ENCODE data around the gene CACNA1A.
"Not testable (repeated sequence)": the region's sequence is repeated elsewhere in the genome, so short reads cannot be mapped to it uniquely, and the experiment has no call there.

The CACNA1A gene

DNA sequence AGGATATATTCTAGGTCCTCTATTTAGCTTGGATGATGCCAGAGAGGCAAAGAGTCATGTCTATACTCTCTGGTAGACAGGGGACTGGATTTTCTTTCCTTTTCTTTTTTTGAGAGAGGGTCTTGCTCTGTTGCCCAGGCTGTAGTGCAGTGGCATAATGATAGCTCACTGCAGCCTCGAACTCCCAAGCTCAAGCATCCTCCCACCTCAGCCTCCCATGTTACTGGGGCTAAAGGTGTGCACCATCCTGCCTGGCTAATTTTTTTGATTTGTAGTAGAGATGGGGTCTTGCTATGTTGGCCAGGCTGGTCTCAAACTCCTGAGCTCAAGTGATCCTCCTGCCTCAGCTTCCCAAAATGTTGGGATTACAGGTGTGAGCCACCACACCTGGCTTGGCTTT, 249.9 kb downstream of the CACNA1A start:
- not testable (repeated sequence) for H3K9me3 Mint-ChIP-seq; H3K27ac Mint-ChIP-seq; DNase-seq; H3K36me3 Mint-ChIP-seq (ENCODE audit: low read depth); H3K4me3 Mint-ChIP-seq; H3K4me1 Mint-ChIP-seq (ENCODE audit: low read depth)
- H3K27me3 Mint-ChIP-seq: peaks cover 32% of the 10 kb centered on the region

DNA sequence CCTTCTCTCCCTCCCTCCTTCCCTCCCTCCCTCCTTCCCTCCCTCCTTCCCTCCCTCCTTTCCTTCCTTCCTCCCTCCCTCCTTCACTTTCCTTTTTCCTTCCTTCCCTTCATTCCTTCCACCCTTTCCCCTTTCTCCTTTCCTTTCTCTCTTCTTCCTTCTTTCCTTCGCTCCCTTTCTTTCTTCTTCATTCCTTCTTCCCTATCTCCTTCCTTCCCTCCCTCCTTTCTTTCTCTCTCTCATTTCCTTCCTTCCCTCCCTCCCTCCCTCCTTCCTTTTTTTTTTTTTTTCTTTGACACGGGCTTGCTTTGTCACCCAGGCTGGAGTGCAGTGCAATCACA, 250.6 kb downstream of the CACNA1A start:
- Mint-ChIP-seq H3K9me3 (no peaks in the 10 kb centered on the region), H3K4me1 (ENCODE audit: low read depth) (peaks cover 2% of the 10 kb centered on the region), H3K36me3 (ENCODE audit: low read depth) (no peaks in the 10 kb centered on the region), H3K27me3 (peaks cover 32% of the 10 kb centered on the region), H3K27ac (no peak overlapping the region), H3K4me3 (no peak overlapping the region)
- DNase-seq: no peak

DNA sequence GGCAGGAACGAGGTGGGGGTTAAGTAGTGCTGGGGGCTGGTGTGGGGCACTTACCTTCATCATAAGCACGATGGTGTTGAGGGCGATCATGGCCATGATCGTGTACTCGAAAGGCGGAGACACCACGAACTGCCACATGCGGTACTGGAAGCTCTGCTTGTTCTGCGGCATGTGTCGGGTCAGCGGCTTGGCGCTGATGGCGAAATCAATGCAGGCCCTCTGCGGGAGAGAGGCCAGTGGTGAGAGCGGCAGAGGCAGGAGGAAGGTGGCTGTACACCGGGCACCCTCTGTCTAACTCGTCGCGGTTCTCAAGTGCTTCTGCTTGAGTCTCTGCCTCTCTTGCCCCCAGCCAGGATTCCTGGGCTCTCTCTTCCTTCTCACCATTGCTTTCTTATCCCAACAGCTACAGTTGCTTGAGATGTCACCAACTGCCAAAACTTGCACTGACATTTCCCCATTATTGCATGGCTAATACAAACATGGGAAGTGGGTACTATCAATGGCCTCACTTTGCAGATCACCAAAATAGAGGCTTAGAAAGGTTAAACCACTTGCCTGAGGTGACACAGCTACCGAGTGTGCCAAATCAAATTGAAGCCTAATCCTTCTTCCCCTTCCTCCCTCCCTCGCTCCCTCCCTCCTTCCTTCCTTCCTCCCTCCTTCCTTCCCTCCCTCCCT, 251.1 kb downstream of the CACNA1A start:
- H3K36me3 Mint-ChIP-seq (ENCODE audit: low read depth): no peaks in the 10 kb centered on the region
- H3K4me1 Mint-ChIP-seq (ENCODE audit: low read depth): no peaks in the 10 kb centered on the region
- DNase-seq: no peak
- H3K27ac Mint-ChIP-seq: no peak overlapping the region
- H3K27me3 Mint-ChIP-seq: peaks cover 32% of the 10 kb centered on the region
- no peak overlapping the region for H3K4me3 Mint-ChIP-seq
- no peaks in the 10 kb centered on the region for H3K9me3 Mint-ChIP-seq

DNA sequence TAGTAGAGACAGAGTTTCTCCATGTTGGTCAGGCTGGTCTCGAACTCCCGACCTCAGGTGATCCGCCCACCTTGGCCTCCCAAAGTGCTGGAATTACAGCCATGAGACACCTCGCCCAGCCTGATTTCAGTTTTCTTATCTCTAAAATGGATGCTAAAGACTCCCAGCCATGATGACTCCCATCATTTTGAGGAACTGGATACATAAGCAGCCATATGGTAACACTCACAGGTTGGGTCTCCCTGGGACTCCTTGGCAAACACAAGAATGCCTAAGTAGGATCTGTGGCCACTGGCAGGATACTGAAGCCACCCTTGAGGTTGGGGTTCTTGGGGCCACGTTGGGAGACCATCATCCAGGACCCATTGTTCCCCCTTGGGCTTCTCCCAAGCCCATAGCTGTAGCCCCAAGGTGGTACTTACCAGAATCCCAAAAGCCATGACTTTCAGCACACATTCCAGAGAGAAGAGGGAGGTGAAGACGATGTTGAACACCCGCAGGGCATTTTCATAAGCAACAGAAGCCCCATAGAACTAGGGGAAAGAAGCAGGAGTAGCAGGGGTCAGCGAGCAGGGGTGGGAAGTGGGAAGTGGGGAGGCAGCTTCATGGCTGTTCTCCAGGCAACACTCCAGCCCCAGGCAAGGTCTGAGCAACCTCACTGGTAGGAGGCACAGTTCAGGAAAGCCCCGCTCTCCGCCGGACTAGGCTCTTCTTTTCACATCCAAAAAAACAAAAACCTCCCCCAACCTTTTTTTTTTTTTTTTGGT, 253.5 kb downstream of the CACNA1A start:
- DNase-seq: no peak
- Mint-ChIP-seq H3K36me3 (ENCODE audit: low read depth) (no peaks in the 10 kb centered on the region), H3K4me3 (no peak overlapping the region), H3K27ac (no peak overlapping the region), H3K27me3 (peaks cover 19% of the 10 kb centered on the region), H3K4me1 (ENCODE audit: low read depth) (peaks cover 1% of the 10 kb centered on the region), H3K9me3 (no peaks in the 10 kb centered on the region)

DNA sequence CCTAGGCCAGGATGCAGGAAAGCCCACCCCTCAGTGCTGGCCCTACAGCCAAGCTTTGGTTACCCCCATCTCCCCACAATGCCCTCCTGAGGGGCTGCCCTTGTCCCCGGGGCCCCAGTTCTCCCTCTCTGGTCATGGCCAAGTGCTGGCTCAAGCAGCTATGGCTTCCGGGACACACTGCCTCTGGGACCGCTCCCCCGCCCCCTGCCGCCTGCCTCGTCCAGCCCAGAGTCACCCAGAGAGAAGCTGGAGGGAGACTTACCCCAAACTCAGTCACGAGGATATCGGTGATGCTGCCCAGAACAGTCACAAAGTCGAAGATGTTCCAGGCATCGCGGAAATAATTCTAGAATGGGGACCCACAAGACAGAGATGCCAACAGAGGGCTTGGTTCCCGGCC, 261.4 kb downstream of the CACNA1A start:
- Mint-ChIP-seq H3K4me1 (ENCODE audit: low read depth) (peaks cover 21% of the 10 kb centered on the region), H3K27me3 (no peaks in the 10 kb centered on the region), H3K27ac (no peak overlapping the region), H3K4me3 (no peak overlapping the region), H3K9me3 (no peaks in the 10 kb centered on the region), H3K36me3 (ENCODE audit: low read depth) (no peaks in the 10 kb centered on the region)
- no peak for DNase-seq

DNA sequence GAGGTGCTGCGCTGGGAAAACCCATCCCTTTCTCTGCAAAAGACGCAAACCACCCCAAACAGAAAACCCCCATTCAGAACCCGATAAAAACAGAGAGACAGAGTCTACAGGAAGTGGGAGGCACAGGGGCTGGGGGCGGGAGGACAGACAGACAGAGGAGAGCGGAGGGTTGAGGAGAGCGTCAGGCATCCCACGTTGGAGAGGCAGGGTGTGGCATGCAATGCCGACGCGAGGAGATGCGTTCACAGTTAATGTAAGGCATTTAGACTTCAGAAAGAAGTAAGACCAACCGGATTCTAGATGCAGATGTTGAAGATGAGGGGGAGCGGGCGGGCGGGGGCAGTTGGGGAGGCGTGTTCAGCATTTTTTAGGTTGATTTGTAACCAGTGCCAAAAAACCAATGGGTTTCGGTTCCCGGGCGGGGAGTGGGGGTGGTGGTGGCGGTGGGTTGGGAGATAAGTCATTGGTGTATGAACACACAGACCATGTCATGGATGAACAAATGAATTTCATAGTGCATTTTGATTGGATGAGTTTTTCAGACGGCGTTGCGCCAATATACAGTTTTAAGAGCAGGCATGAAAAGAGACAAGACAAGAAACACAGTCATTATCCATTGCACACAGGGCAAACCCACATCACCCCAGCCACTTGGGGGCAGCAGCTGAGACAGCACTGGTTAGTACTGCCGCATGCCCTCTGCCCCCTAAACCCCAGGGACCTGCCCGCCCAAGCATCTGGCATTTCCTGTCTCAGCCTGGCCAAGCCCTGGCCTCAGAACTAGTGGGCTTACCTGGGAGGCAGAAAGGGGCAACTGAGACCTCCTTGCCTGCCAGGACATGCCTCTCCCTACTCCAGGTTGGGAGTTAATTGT, 264.8 kb downstream of the CACNA1A start:
- peak; percentile 48 for DNase-seq
- Mint-ChIP-seq H3K4me1 (ENCODE audit: low read depth) (peaks cover 20% of the 10 kb centered on the region), H3K27ac (no peak overlapping the region), H3K9me3 (no peaks in the 10 kb centered on the region), H3K27me3 (no peaks in the 10 kb centered on the region), H3K4me3 (peak overlapping the region; percentile 47), H3K36me3 (ENCODE audit: low read depth) (no peaks in the 10 kb centered on the region)

DNA sequence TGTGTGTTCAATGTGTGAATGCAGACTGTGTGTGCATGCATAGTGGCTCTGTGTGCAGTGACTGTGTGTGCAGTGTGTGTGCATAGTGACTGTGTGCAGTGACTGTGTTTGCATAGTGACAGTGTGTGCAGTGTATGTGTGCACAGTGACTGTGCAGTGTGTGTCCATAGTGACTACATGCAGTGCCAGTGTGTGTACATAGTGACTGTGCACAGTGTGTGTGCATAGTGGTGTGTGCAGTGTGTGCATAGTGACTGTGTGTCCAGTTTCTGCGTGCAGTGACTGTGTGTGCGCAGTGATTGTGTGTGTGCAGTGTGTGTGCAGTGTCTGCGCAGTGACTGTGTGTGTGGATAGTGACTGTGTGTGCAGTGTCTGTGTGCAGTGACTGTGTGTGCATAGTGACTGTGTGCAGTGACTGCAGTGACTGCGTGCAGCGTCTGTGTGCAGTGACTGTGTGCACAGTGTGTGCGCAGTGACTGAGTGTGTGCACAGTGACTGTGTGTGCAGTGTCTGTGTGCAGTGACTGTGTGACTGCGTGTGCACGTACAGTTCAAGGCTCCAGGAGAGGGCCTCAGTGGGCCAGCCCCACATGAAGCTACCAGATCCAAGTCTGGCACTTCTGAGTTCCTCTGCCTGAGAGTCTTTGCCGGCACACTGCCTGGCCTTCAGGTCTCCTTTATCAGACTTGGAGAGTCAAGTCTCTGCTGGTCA, 265.8 kb downstream of the CACNA1A start:
- DNase-seq: no peak
- H3K4me3 Mint-ChIP-seq: no peak overlapping the region
- no peaks in the 10 kb centered on the region for H3K36me3 Mint-ChIP-seq (ENCODE audit: low read depth)
- H3K4me1 Mint-ChIP-seq (ENCODE audit: low read depth): peaks cover 20% of the 10 kb centered on the region
- peaks cover 4% of the 10 kb centered on the region for H3K9me3 Mint-ChIP-seq
- H3K27me3 Mint-ChIP-seq: no peaks in the 10 kb centered on the region
- H3K27ac Mint-ChIP-seq: peak overlapping the region; percentile 15

DNA sequence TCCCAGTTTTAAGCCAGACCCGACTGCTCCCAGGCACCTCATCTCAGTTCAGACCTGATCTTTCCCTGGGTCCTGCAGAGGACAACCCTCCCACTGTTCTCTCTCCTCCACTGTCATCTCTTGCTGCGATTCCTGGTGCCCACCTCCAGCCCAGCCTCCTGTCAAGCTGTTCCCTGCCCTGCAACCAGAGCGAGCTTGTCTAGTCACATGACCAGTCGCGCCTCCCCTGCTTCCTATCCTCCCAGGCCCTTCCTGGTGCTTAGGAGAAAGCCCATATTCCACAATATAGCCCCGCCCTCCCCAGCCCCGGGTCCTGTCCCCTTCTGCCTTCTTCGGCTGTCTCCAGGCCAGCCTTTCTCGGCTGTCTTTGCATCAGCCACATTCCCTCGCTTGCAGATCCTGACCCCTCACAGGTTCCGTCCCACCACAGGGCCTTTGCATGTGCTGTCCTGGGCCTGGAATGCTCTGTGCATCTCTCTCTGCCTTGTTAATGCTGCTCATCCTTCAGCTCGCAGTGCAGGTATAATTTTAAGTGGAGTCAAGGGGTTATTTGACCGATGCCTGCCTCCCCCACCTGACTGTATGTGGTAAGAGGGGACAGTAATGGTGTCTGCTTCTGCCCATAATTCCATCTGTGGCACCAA, 267.3 kb downstream of the CACNA1A start:
- Mint-ChIP-seq H3K27ac (no peak overlapping the region), H3K36me3 (ENCODE audit: low read depth) (no peaks in the 10 kb centered on the region), H3K9me3 (peaks cover 5% of the 10 kb centered on the region), H3K27me3 (no peaks in the 10 kb centered on the region), H3K4me3 (no peak overlapping the region), H3K4me1 (ENCODE audit: low read depth) (peaks cover 33% of the 10 kb centered on the region)
- no peak for DNase-seq

DNA sequence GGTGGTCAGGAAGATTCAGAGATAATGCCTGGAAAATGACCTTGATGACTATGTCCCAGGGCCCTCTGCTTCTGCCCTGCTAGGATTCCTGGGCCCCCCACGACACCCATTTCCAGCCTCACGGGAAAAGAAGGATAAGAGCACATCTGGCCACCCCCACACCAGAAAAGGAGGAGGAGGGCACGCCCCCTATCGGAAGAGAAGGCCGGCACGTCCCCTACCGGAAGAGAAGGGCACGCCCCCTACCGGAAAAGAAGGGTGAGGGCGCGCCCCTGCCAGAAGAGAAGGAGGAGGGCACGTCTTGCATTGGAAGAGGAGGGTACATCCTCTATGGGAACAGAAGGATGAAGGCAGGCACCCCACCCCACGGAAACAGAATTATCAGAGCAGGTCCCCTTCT, 271.8 kb downstream of the CACNA1A start:
- no peaks in the 10 kb centered on the region for H3K27me3 Mint-ChIP-seq
- H3K36me3 Mint-ChIP-seq (ENCODE audit: low read depth): no peaks in the 10 kb centered on the region
- peaks cover 13% of the 10 kb centered on the region for H3K4me1 Mint-ChIP-seq (ENCODE audit: low read depth)
- H3K9me3 Mint-ChIP-seq: peaks cover 5% of the 10 kb centered on the region
- DNase-seq: peak; percentile 73
- peak overlapping the region; percentile 77 for H3K27ac Mint-ChIP-seq
- H3K4me3 Mint-ChIP-seq: no peak overlapping the region

DNA sequence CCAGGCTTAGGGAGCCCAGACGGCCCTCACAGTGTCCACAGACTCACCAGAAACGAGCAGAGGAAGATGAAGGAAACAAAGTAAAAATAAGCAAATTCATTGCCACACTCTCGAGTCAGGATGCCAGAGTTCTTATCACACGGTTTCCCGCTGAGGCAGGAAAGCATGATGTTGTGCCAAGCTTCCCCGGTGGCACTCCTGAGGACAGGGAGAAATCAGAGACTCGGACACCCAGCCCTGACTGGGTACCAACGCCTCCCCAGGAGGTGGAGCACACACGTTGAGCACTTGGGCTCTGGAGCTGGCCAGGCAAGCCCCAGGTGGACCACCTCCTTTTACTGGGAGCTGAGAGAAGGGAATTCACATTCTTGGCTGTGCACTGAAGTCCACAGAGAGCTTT, 274.6 kb downstream of the CACNA1A start:
- no peak overlapping the region for H3K27ac Mint-ChIP-seq
- H3K9me3 Mint-ChIP-seq: peaks cover 5% of the 10 kb centered on the region
- no peaks in the 10 kb centered on the region for H3K36me3 Mint-ChIP-seq (ENCODE audit: low read depth)
- H3K4me3 Mint-ChIP-seq: no peak overlapping the region
- H3K4me1 Mint-ChIP-seq (ENCODE audit: low read depth): peaks cover 13% of the 10 kb centered on the region
- H3K27me3 Mint-ChIP-seq: no peaks in the 10 kb centered on the region
- no peak for DNase-seq

DNA sequence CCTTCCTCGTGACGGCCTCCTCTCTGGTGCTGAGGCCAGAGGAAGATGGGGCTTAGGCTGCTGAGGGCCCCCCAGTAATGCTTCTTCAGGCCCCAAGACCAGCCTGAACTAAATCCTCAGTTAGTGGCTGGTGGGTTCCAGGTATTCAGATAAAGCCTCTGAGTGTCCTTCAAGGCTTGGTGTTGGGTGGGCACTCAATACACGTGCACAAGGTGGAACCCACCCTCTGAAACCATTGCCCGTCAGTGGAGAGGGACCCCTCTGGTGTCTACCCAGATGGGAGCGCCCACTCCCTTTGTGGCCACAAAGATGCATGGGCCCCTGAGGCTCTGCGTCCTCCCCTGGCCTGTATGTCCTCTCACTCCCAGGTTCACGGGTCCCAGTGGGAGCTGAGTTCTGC, 277.0 kb downstream of the CACNA1A start:
- Mint-ChIP-seq H3K36me3 (ENCODE audit: low read depth) (no peaks in the 10 kb centered on the region), H3K27me3 (peaks cover 2% of the 10 kb centered on the region), H3K27ac (no peak overlapping the region), H3K4me1 (ENCODE audit: low read depth) (peaks cover under 1% of the 10 kb centered on the region), H3K9me3 (no peaks in the 10 kb centered on the region), H3K4me3 (no peak overlapping the region)
- DNase-seq: no peak

DNA sequence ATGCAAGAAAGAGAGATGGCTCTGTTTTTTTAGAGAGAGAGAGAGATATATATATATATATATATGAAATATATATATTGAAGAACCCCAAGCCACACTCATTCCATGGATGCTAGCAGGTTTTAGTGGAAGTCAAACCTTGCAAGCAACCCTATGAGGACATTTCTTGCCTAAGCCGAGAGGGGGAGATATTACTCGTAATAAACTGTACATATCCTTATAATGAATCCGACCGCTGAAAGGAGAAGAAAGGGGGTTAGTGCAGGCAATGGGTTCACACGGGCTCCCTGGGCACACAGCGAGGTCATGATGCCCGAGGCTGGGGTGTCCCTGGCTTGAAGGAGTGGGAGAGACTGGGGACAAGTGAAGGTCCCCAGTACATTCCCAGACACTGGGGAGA, 277.7 kb downstream of the CACNA1A start:
- Mint-ChIP-seq H3K27ac (no peak overlapping the region), H3K4me1 (ENCODE audit: low read depth) (no peaks in the 10 kb centered on the region), H3K36me3 (ENCODE audit: low read depth) (no peaks in the 10 kb centered on the region), H3K27me3 (peaks cover 2% of the 10 kb centered on the region), H3K4me3 (no peak overlapping the region), H3K9me3 (no peaks in the 10 kb centered on the region)
- DNase-seq: no peak

DNA sequence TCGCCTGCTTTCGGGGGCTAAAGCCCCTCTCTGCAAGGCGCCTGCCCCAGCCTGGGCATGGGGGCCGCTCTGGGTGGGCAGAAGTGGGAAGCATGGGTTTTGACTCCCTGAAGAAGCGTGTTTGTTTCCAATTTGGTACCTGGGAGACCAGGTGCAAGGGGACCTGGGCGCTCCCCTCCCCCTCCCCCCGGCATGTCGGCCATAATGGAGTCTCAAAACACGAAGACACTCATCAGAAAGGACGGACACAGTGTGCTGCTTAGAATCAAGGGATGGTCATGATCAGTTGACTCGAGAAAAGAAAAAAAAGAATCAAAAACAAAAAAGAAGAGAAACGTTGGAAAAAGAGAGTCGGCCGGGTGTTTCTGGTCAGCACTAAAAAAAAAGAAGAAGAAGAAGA, 279.3 kb downstream of the CACNA1A start:
- H3K27ac Mint-ChIP-seq: no peak overlapping the region
- H3K4me1 Mint-ChIP-seq (ENCODE audit: low read depth): no peaks in the 10 kb centered on the region
- peaks cover 2% of the 10 kb centered on the region for H3K27me3 Mint-ChIP-seq
- H3K9me3 Mint-ChIP-seq: no peaks in the 10 kb centered on the region
- no peak overlapping the region for H3K4me3 Mint-ChIP-seq
- no peak for DNase-seq
- no peaks in the 10 kb centered on the region for H3K36me3 Mint-ChIP-seq (ENCODE audit: low read depth)

Measured in activated T-cell treated with anti-CD3 and anti-CD28 coated beads, Interleukin-2, amount 50 U/mL, for 24 hours (primary cell).